Naive thymus-derived CD4-positive, alpha-beta T cell (primary cell): ENCODE data around the gene B4GALNT2. TPM values are rescaled to one million over a fixed set of nuclear protein-coding genes. Genes with fewer than 3 reads are reported as not detected.
A peak's percentile ranks its signal among the peaks of the same experiment; 100 is the strongest.

ENCODE experiments used
- ATAC-seq: fragments of 150-1000 bp; cut with Tn5 transposase; 2 replicates; pipeline ENCODE4 v1.10.0; 2021; ENCODE audit warnings: mild to moderate bottlenecking, moderate library complexity
- CTCF ChIA-PET: fragments of 350-600 bp; sonication (Branson Sonifier 250); formaldehyde crosslinking; loops from one replicate; lab custom pipeline; 2021; ENCODE audit warnings: antibody characterized with exemption; lab: Charles Lee
- POLR2A ChIA-PET: fragments of 350-600 bp; sonication (Branson Sonifier 250); formaldehyde crosslinking; loops from one replicate; lab custom pipeline; 2021; ENCODE audit warnings: antibody characterized with exemption, inconsistent platforms; lab: Charles Lee
- DNase-seq, 9 donors: peaks; one replicate each; pipeline versions ENCODE4 v3.0.0 to v3.0.0-alpha.2; 2020 to 2022; ENCODE audit warnings: mixed read lengths in 1 of 9
- H3K27ac ChIP-seq: one replicate; pipeline ENCODE4 v1.7.0; 2013; ENCODE audit warnings: mild to moderate bottlenecking, low read depth, low read length, moderate library complexity
- H3K27me3 ChIP-seq, 2 donors: one replicate each; pipeline ENCODE4 v1.7.0; 2013; ENCODE audit warnings: low read length in 2 of 2, mild to moderate bottlenecking in 2 of 2, moderate library complexity in 2 of 2; ENCODE audit not compliant: control insufficient read depth in 2 of 2, insufficient read depth in 2 of 2
- H3K36me3 ChIP-seq, 3 experiments: 1 replicate in 2 of 3; 2 replicates in 1 of 3; pipeline ENCODE4 v1.7.0; 2013; ENCODE audit warnings: low read length in 3 of 3, mild to moderate bottlenecking in 3 of 3, moderate library complexity in 1 of 3; ENCODE audit not compliant: insufficient read depth in 3 of 3, control insufficient read depth in 2 of 3
- H3K4me1 ChIP-seq, 2 donors: one replicate each; pipeline ENCODE4 v1.7.0; 2013; ENCODE audit warnings: low read length in 2 of 2, mild to moderate bottlenecking in 2 of 2, moderate library complexity in 1 of 2; ENCODE audit not compliant: control insufficient read depth in 2 of 2, insufficient read depth in 2 of 2
- H3K4me3 ChIP-seq: 2 replicates; pipeline ENCODE4 v1.7.0; 2013; ENCODE audit warnings: mild to moderate bottlenecking, low read length
- H3K9me3 ChIP-seq, 3 experiments: 1 replicate in 2 of 3; 2 replicates in 1 of 3; pipeline ENCODE4 v1.7.0; 2013; ENCODE audit warnings: low read length in 3 of 3; ENCODE audit not compliant: control insufficient read depth in 2 of 3
- H3K27ac Mint-ChIP-seq, 9 donors: one replicate each; pipeline ENCODE4 v1.8.0; 2020 to 2022; ENCODE audit warnings: mixed read lengths in 9 of 9, mild to moderate bottlenecking in 8 of 9, moderate library complexity in 5 of 9, inconsistent platforms in 2 of 9
- H3K27me3 Mint-ChIP-seq, 5 donors: one replicate each; pipeline ENCODE4 v1.8.0; 2021 to 2022; ENCODE audit warnings: mixed read lengths in 5 of 5, mild to moderate bottlenecking in 1 of 5
- H3K36me3 Mint-ChIP-seq, 5 donors: one replicate each; pipeline ENCODE4 v1.8.0; 2020 to 2022; ENCODE audit warnings: mixed read lengths in 5 of 5, mild to moderate bottlenecking in 3 of 5, inconsistent platforms in 1 of 5
- H3K4me1 Mint-ChIP-seq, 7 donors: one replicate each; pipeline ENCODE4 v1.8.0; 2020 to 2022; ENCODE audit warnings: mixed read lengths in 7 of 7, mild to moderate bottlenecking in 3 of 7, inconsistent platforms in 1 of 7
- H3K4me3 Mint-ChIP-seq, 10 donors: one replicate each; pipeline ENCODE4 v1.8.0; 2020 to 2022; ENCODE audit warnings: mild to moderate bottlenecking in 10 of 10, mixed read lengths in 10 of 10, moderate library complexity in 6 of 10, inconsistent platforms in 2 of 10
- H3K9me3 Mint-ChIP-seq, 11 donors: one replicate each; pipeline ENCODE4 v1.8.0; 2020 to 2022; ENCODE audit warnings: mixed read lengths in 11 of 11, mild to moderate bottlenecking in 4 of 11, inconsistent platforms in 1 of 11, moderate library complexity in 1 of 11
- intact Hi-C, 2 donors: fragments of 100-400 bp; cut with micrococcal nuclease; formaldehyde crosslinking; loops; one replicate each; pipeline ENCODE4 v1.15.1; 2023
- polyA plus RNA-seq, 2 donors: library from polyadenylated mRNA; unstranded; fragments of 300-500 nt; fragmentation: Illumina TruSeq; gene quantifications; one replicate each; pipeline ENCODE4 v1.2.3, GENCODE V29; 2021
- total RNA-seq, 6 experiments: library from RNA in 5 of 6; stranded (reverse) in 5 of 6; gene quantifications; 1 replicate in 5 of 6; 2 replicates in 1 of 6; pipeline ENCODE4 v1.2.3 and lab custom pipeline; 2021 to 2026

Gene B4GALNT2
- total and polyA plus RNA-seq, 7 experiments from 2014 or later = 0.03 to 0.05 (median 0.05) TPM; not detected in 3

DNA sequence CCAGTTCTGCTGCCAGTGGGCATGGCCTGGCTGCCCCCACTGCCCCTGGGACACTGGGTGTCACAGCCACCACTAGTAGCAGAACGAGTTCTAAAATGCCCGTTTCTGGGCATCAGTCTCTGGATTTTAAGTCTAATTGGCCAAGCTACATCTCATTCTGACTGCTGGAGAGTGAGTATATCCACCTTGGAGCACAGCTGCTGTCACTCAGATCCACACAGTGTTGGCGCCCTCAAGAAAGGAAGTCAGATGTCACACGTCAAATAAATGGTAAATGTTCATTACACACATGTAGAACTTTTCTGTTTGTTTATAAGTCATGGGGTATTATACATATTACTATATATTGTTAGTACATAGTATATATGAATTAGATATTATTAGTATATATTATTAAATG is 58.4 kb downstream of the B4GALNT2 start:
- Histone ChIP-seq H3K9me3 (no peaks in the 10 kb centered on the region), H3K36me3 (peaks cover 0 to 4% (median 0%) of the 10 kb centered on the region in 3 experiments), H3K4me3 (no peak overlapping the region), H3K27ac (no peak overlapping the region), H3K27me3 (no peaks in the 10 kb centered on the region), H3K4me1 (peaks cover 6% of the 10 kb centered on the region in 2 donors)
- intact Hi-C loops = loop anchor here (5.0 to 10.0 kb wide), 6 partner anchors 171 to 1144 kb away; partner anchors contain the start of genes CBX1 (in 1 of the 2), NFE2L1 (in 1 of the 2), SNX11 (in 1 of the 2) and SPOP (in 1 of the 2)
- H3K9me3 Mint-ChIP-seq = peaks cover 0 to 20% (median 3%) of the 10 kb centered on the region in 11 donors
- POLR2A ChIA-PET = interaction anchor here (0.6 to 14.4 kb wide), 5 partner anchors 10 to 1960 kb away, joined by 6 to 237 read pairs (median 10); partner anchors contain the start of genes ABI3, GNGT2, PHOSPHO1 and ZNF652
- peak overlapping the region in 4 of 9 donors; percentile 14 to 77 (median 48) for H3K27ac Mint-ChIP-seq
- ATAC-seq = no peak
- CTCF ChIA-PET = interaction anchor here (0.8 to 5.5 kb wide), 8 partner anchors 11 to 41 kb away, joined by 3 to 67 read pairs (median 6); partner anchors contain the start of gene PHOSPHO1
- peaks cover 0 to 9% (median 0%) of the 10 kb centered on the region in 5 donors for H3K27me3 Mint-ChIP-seq
- H3K4me1 Mint-ChIP-seq = peaks cover 16 to 49% (median 27%) of the 10 kb centered on the region in 7 donors
- no peak for DNase-seq
- peaks cover 0 to 4% (median 0%) of the 10 kb centered on the region in 5 donors for H3K36me3 Mint-ChIP-seq
- peak overlapping the region in 7 of 10 donors; percentile 30 to 63 (median 44) for H3K4me3 Mint-ChIP-seq

GRCh38 chr17:49191409-49191916 is 58.9 kb downstream of the B4GALNT2 start:
- ATAC-seq (no peak), DNase-seq (no peak)
- Histone ChIP-seq H3K4me1 (peaks cover 6% of the 10 kb centered on the region in 2 donors), H3K4me3 (peak overlapping the region; percentile 88), H3K27me3 (no peaks in the 10 kb centered on the region), H3K27ac (peak overlapping the region; percentile 87), H3K9me3 (no peaks in the 10 kb centered on the region), H3K36me3 (peaks cover 0 to 4% (median 0%) of the 10 kb centered on the region in 3 experiments)
- Mint-ChIP-seq H3K27ac (peak overlapping the region; percentile 96 to 99 (median 98)), H3K4me3 (peak overlapping the region; percentile 84 to 98 (median 95)), H3K27me3 (peaks cover 0 to 6% (median 0%) of the 10 kb centered on the region in 5 donors), H3K4me1 (peaks cover 16 to 54% (median 27%) of the 10 kb centered on the region in 7 donors), H3K36me3 (no peaks in the 10 kb centered on the region), H3K9me3 (peaks cover 0 to 15% (median 0%) of the 10 kb centered on the region in 11 donors)
- ChIA-PET POLR2A (interaction anchor here (0.6 to 14.4 kb wide), 6 partner anchors 10 to 1960 kb away, joined by 4 to 237 read pairs (median 10); partner anchors contain the start of genes ABI3, GNGT2, PHOSPHO1 and ZNF652), CTCF (interaction anchor here (0.7 to 5.5 kb wide), 10 partner anchors 11 to 200 kb away, joined by 3 to 67 read pairs (median 4); partner anchors contain the start of gene PHOSPHO1)
- intact Hi-C loops = loop anchor here (5.0 to 10.0 kb wide), 6 partner anchors 171 to 1144 kb away; partner anchors contain the start of genes CBX1 (in 1 of the 2), NFE2L1 (in 1 of the 2), SNX11 (in 1 of the 2) and SPOP (in 1 of the 2)

DNA sequence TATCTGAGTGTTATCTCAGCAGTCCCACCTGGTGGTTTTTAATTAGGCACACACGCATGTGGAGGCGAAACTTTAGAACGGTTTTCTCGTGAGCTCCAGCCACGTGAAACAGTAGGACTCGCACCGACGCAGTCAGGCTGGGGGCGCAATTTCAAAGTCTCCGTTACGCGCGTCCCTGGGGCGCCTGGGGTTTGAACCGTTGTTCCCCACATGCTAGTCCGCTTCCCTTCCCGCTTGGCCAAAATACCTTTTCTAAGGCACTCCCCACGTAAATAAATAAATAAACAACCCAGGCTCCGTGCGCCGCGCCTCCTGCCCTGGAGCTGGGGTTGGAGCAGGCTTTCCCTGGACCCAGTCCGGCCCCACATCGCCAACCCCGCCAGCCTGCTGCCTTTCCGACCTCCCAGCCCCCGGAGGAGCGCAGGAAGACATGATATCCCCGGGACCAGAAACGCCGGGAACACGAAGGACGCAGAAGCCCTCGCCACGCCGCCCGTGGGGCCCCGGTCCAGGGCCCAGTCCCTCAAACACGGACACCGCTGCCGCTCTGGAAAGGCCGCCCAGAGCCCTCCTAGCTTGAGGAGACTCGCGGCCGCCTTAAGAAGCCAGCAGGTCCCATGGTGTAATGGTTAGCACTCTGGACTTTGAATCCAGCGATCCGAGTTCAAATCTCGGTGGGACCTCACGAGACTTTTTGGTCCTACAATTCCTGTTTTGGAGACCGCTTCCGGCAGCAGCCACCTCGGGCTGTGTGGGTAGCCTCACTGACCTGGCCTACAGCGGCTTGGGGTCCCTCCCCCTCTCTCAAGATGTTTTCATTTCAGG is 59.6 kb downstream of the B4GALNT2 start:
- no peaks in the 10 kb centered on the region for H3K36me3 Mint-ChIP-seq
- peaks cover 0 to 15% (median 0%) of the 10 kb centered on the region in 11 donors for H3K9me3 Mint-ChIP-seq
- peaks cover 16 to 57% (median 27%) of the 10 kb centered on the region in 7 donors for H3K4me1 Mint-ChIP-seq
- H3K27me3 Mint-ChIP-seq = peaks cover 0 to 6% (median 0%) of the 10 kb centered on the region in 5 donors
- ATAC-seq (peak; percentile 71), DNase-seq (peak in 8 of 9 donors; percentile 75 to 96 (median 94))
- H3K27ac ChIP-seq = peak overlapping the region; percentile 87
- no peaks in the 10 kb centered on the region for H3K9me3 ChIP-seq
- H3K4me3 Mint-ChIP-seq = peak overlapping the region; percentile 84 to 98 (median 95)
- H3K4me3 ChIP-seq = peak overlapping the region; percentile 88
- CTCF ChIA-PET = interaction anchor here (0.7 to 5.5 kb wide), 14 partner anchors 10 to 216 kb away, joined by 3 to 67 read pairs (median 4); partner anchors contain the start of gene PHOSPHO1
- POLR2A ChIA-PET = interaction anchor here (0.5 to 14.4 kb wide), 11 partner anchors 11 to 284 kb away, joined by 3 to 237 read pairs (median 4); partner anchors contain the start of genes ABI3, GNGT2, PHOSPHO1 and UBE2Z
- no peaks in the 10 kb centered on the region for H3K27me3 ChIP-seq
- peaks cover 6% of the 10 kb centered on the region in 2 donors for H3K4me1 ChIP-seq
- H3K27ac Mint-ChIP-seq = peak overlapping the region; percentile 96 to 99 (median 98)
- H3K36me3 ChIP-seq = peaks cover 0 to 4% (median 0%) of the 10 kb centered on the region in 3 experiments
- intact Hi-C loops = loop anchor here (1.0 to 10.0 kb wide), 15 partner anchors 12 to 1145 kb away; partner anchors contain the start of genes ABI3 (in 2 of the 2), ATP5MC1 (in 2 of the 2), GNGT2 (in 2 of the 2) and SPOP (in 2 of the 2)

- ChIA-PET CTCF (interaction anchor here (1.0 to 5.5 kb wide), 5 partner anchors 13 to 33 kb away, joined by 3 to 67 read pairs (median 4); no protein-coding TSS in a partner anchor), POLR2A (interaction anchor here (0.7 to 14.4 kb wide), 7 partner anchors 10 to 168 kb away, joined by 3 to 237 read pairs (median 4); partner anchors contain the start of genes ABI3, GNGT2, PHOSPHO1 and ZNF652)
- H3K27ac ChIP-seq = peak overlapping the region; percentile 87
- no peaks in the 10 kb centered on the region for H3K9me3 ChIP-seq
- H3K4me3 ChIP-seq = peak overlapping the region; percentile 88
- ATAC-seq (no peak), DNase-seq (peak in 4 of 9 donors; percentile 8 to 31 (median 26))
- intact Hi-C loops = loop anchor here (1.0 to 10.0 kb wide), 8 partner anchors 169 to 1146 kb away; partner anchors contain the start of genes ATP5MC1 (in 1 of the 2), CBX1 (in 1 of the 2), NFE2L1 (in 1 of the 2) and PHB1 (in 1 of the 2)
- H3K4me1 ChIP-seq = peaks cover 6% of the 10 kb centered on the region in 2 donors
- H3K4me1 Mint-ChIP-seq = peaks cover 16 to 62% (median 27%) of the 10 kb centered on the region in 7 donors
- H3K9me3 Mint-ChIP-seq = peaks cover 0 to 15% (median 0%) of the 10 kb centered on the region in 11 donors
- H3K36me3 ChIP-seq = peaks cover 0 to 4% (median 0%) of the 10 kb centered on the region in 3 experiments
- H3K4me3 Mint-ChIP-seq = peak overlapping the region; percentile 84 to 98 (median 95)
- H3K27me3 Mint-ChIP-seq = peaks cover 0 to 6% (median 0%) of the 10 kb centered on the region in 5 donors
- no peaks in the 10 kb centered on the region for H3K27me3 ChIP-seq
- peak overlapping the region; percentile 96 to 99 (median 98) for H3K27ac Mint-ChIP-seq
- no peaks in the 10 kb centered on the region for H3K36me3 Mint-ChIP-seq
Observed at GRCh38 chr17:49193513-49194296, 61.1 kb downstream of the B4GALNT2 start.

DNA sequence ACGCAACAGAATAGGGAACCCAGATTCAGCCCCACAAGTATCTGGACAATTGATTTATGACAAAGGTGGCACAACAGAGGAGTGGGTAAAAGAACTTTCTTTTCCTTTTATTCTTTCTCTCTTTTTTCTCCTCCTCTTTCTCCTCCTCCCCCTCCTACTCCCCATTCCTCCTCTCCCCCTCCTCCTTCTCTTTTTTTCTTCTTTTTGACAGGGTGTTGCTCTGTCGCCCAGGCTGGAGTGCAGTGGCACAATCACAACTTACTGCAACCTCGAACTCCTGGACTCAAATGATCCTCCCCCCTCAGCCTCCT is 61.7 kb downstream of the B4GALNT2 start:
- H3K9me3 Mint-ChIP-seq = peaks cover 0 to 15% (median 0%) of the 10 kb centered on the region in 11 donors
- ChIA-PET POLR2A (interaction anchor here (0.7 to 14.4 kb wide), 3 partner anchors 20 to 167 kb away, joined by 3 to 237 read pairs (median 80); partner anchors contain the start of genes ABI3, GNGT2 and PHOSPHO1), CTCF (interaction anchor here (1.0 kb wide), 2 partner anchors 13 to 33 kb away, joined by 3 to 4 read pairs; no protein-coding TSS in a partner anchor)
- Histone ChIP-seq H3K9me3 (no peaks in the 10 kb centered on the region), H3K27me3 (no peaks in the 10 kb centered on the region), H3K4me3 (no peak overlapping the region), H3K4me1 (peaks cover 6% of the 10 kb centered on the region in 2 donors), H3K27ac (peak overlapping the region; percentile 87), H3K36me3 (peaks cover 0 to 4% (median 0%) of the 10 kb centered on the region in 3 experiments)
- peaks cover 16 to 62% (median 27%) of the 10 kb centered on the region in 7 donors for H3K4me1 Mint-ChIP-seq
- intact Hi-C loops = loop anchor here (5.0 to 10.0 kb wide), 6 partner anchors 168 to 1147 kb away; partner anchors contain the start of genes CBX1 (in 1 of the 2), NFE2L1 (in 1 of the 2), SNX11 (in 1 of the 2) and SPOP (in 1 of the 2)
- DNase-seq (no peak), ATAC-seq (no peak)
- H3K27me3 Mint-ChIP-seq = peaks cover 0 to 6% (median 0%) of the 10 kb centered on the region in 5 donors
- H3K27ac Mint-ChIP-seq = peak overlapping the region in 7 of 9 donors; percentile 27 to 98 (median 96)
- H3K36me3 Mint-ChIP-seq = no peaks in the 10 kb centered on the region
- H3K4me3 Mint-ChIP-seq = peak overlapping the region; percentile 84 to 98 (median 95)
